ENCODE measurements around the gene RESF1.
A peak's percentile ranks its signal among the peaks of the same experiment; 100 is the strongest.
"Not testable (repeated sequence)": the region's sequence is repeated elsewhere in the genome, so short reads cannot be mapped to it uniquely, and the experiment has no call there.

RESF1 gene

GRCh38 chr12:31959161-31959700 lies at the start of gene RESF1:
RESF1 (plus strand) TSS chr12:31959415; CDS start chr12:31980956, 21,541 bp downstream.
- peak; percentile 90 for DNase-seq

- no peak for DNase-seq
Measured at GRCh38 chr12:31914927-31915326, 44.3 kb upstream of the RESF1 start.

- no peak for DNase-seq
Measured at GRCh38 chr12:31915446-31915845, 43.8 kb upstream of the RESF1 start.

- no peak for DNase-seq
Measured at GRCh38 chr12:31922341-31923062, 36.7 kb upstream of the RESF1 start.

- DNase-seq: no peak
Measured at GRCh38 chr12:31923063-31923412, 36.2 kb upstream of the RESF1 start.

- DNase-seq: peak; percentile 32
Measured at GRCh38 chr12:31928246-31929026, 30.8 kb upstream of the RESF1 start.

GRCh38 chr12:31929027-31929526 lies 30.1 kb upstream of the RESF1 start:
- DNase-seq: peak; percentile 49

GRCh38 chr12:31931796-31932715 lies 27.2 kb upstream of the RESF1 start:
- no peak for DNase-seq

GRCh38 chr12:31944299-31944698 lies 14.9 kb upstream of the RESF1 start:
- no peak for DNase-seq

GRCh38 chr12:31947971-31948370 lies 11.2 kb upstream of the RESF1 start:
- no peak for DNase-seq

GRCh38 chr12:31948697-31949359 lies 10.4 kb upstream of the RESF1 start:
- not testable (repeated sequence) for DNase-seq

GRCh38 chr12:31950088-31950487 lies 9.1 kb upstream of the RESF1 start:
- DNase-seq: no peak

GRCh38 chr12:31950492-31950891 lies 8.7 kb upstream of the RESF1 start:
- DNase-seq: no peak

GRCh38 chr12:31951008-31951407 lies 8.2 kb upstream of the RESF1 start:
- no peak for DNase-seq

GRCh38 chr12:31951939-31952338 lies 7.3 kb upstream of the RESF1 start:
- no peak for DNase-seq

- no peak for DNase-seq
Measured at GRCh38 chr12:31952418-31952817, 6.8 kb upstream of the RESF1 start.

- no peak for DNase-seq
Measured at GRCh38 chr12:31954925-31955858, 4.0 kb upstream of the RESF1 start.

- DNase-seq: no peak
Measured at GRCh38 chr12:31958569-31959160, 550 bp upstream of the RESF1 start.

GRCh38 chr12:31959701-31960391 lies 631 bp downstream of the RESF1 start:
- peak; percentile 76 for DNase-seq

- DNase-seq: no peak
Measured at GRCh38 chr12:31961137-31961536, 1.9 kb downstream of the RESF1 start.

All from stimulated activated CD4-positive, alpha-beta T cell treated with anti-CD3 and anti-CD28 coated beads, Interleukin-15, amount 100 ng/mL, for 24 hours (primary cell).